ENCODE results near the gene ATP8A2. TPM values are rescaled to one million over a fixed set of nuclear protein-coding genes. Genes with fewer than 3 reads are reported as not detected.
A peak's percentile ranks its signal among the peaks of the same experiment; 100 is the strongest.
"Not testable (repeated sequence)": the region's sequence is repeated elsewhere in the genome, so short reads cannot be mapped to it uniquely, and the experiment has no call there.

ATP8A2 gene
- total RNA-seq (2014; rRNA removed; shearing (Covaris generic)) = 1.3 TPM in 2 replicates

GRCh38 chr13:25371875-25372283 lies at the start of gene ATP8A2:
ATP8A2 (plus strand) TSS chr13:25371974; CDS start chr13:25372213, 239 bp downstream.
- DNase-seq (ENCODE audit: low read depth) = no peak

- DNase-seq (ENCODE audit: low read depth) = no peak
Observed at GRCh38 chr13:25324100-25324499, 47.7 kb upstream of the ATP8A2 start.

GRCh38 chr13:25329706-25330105 lies 42.1 kb upstream of the ATP8A2 start:
- peak; percentile 9 for DNase-seq (ENCODE audit: low read depth)

GRCh38 chr13:25330541-25330940 lies 41.2 kb upstream of the ATP8A2 start:
- no peak for DNase-seq (ENCODE audit: low read depth)

- DNase-seq (ENCODE audit: low read depth) = no peak
Observed at GRCh38 chr13:25335856-25336255, 35.9 kb upstream of the ATP8A2 start.

- DNase-seq (ENCODE audit: low read depth) = no peak
Observed at GRCh38 chr13:25345576-25345975, 26.2 kb upstream of the ATP8A2 start.

GRCh38 chr13:25347151-25347550 lies 24.6 kb upstream of the ATP8A2 start:
- DNase-seq (ENCODE audit: low read depth) = no peak

- DNase-seq (ENCODE audit: low read depth) = no peak
Observed at GRCh38 chr13:25351404-25351803, 20.4 kb upstream of the ATP8A2 start.

- DNase-seq (ENCODE audit: low read depth) = no peak
Observed at GRCh38 chr13:25352230-25352629, 19.5 kb upstream of the ATP8A2 start.

GRCh38 chr13:25352806-25353205 lies 19.0 kb upstream of the ATP8A2 start:
- DNase-seq (ENCODE audit: low read depth) = no peak

GRCh38 chr13:25353344-25353743 lies 18.4 kb upstream of the ATP8A2 start:
- no peak for DNase-seq (ENCODE audit: low read depth)

- no peak for DNase-seq (ENCODE audit: low read depth)
Observed at GRCh38 chr13:25354377-25354776, 17.4 kb upstream of the ATP8A2 start.

- DNase-seq (ENCODE audit: low read depth) = not testable (repeated sequence)
Observed at GRCh38 chr13:25360443-25360842, 11.3 kb upstream of the ATP8A2 start.

- no peak for DNase-seq (ENCODE audit: low read depth)
Observed at GRCh38 chr13:25365720-25366235, 6.0 kb upstream of the ATP8A2 start.

- no peak for DNase-seq (ENCODE audit: low read depth)
Observed at GRCh38 chr13:25371158-25371874, 458 bp upstream of the ATP8A2 start.

- no peak for DNase-seq (ENCODE audit: low read depth)
Observed at GRCh38 chr13:25372284-25373081, 709 bp downstream of the ATP8A2 start.

- DNase-seq (ENCODE audit: low read depth) = peak; percentile 29
Observed at GRCh38 chr13:25375727-25376358, 4.1 kb downstream of the ATP8A2 start.

- DNase-seq (ENCODE audit: low read depth) = no peak
Observed at GRCh38 chr13:25377244-25377962, 5.6 kb downstream of the ATP8A2 start.

GRCh38 chr13:25378528-25378927 lies 6.8 kb downstream of the ATP8A2 start:
- DNase-seq (ENCODE audit: low read depth) = no peak

GRCh38 chr13:25379011-25379410 lies 7.2 kb downstream of the ATP8A2 start:
- no peak for DNase-seq (ENCODE audit: low read depth)

- no peak for DNase-seq (ENCODE audit: low read depth)
Observed at GRCh38 chr13:25380082-25380481, 8.3 kb downstream of the ATP8A2 start.
